A673 (cell line): Measurements from ENCODE around the gene MBNL2. TPM values are rescaled to one million over a fixed set of nuclear protein-coding genes. Genes with fewer than 3 reads are reported as not detected.

Source experiments
- BruUV-seq: library from RNA; stranded (reverse); fragments of 400-500 nt; replicated peaks from 2 replicates; lab custom pipeline; 2021; lab: Mats Ljungman, UMichigan
- CTCF ChIA-PET: fragments of 300-600 bp; sonication (Branson Sonifier 250); formaldehyde crosslinking; loops from one replicate; lab custom pipeline; 2022; ENCODE audit warnings: antibody characterized with exemption; lab: Charles Lee
- POLR2A ChIA-PET: fragments of 300-600 bp; sonication (Branson Sonifier 250); formaldehyde crosslinking; loops from one replicate; lab custom pipeline; 2022; ENCODE audit warnings: antibody characterized with exemption; ENCODE audit not compliant: low non-redundant PET; lab: Charles Lee
- DNase-seq: peaks from one replicate; pipeline ENCODE4 v3.0.0-alpha.2; 2015; ENCODE audit warnings: low spot score
- H3K27ac ChIP-seq: fragments of 200-600 bp; sonication (generic); 2 replicates; pipeline ENCODE4 v1.5.1; 2016; ENCODE audit warnings: mixed run types, low read depth, mild to moderate bottlenecking, mixed read lengths, antibody characterized with exemption, low read length; ENCODE audit not compliant: poor library complexity, severe bottlenecking
- H3K27me3 ChIP-seq: fragments of 200-600 bp; sonication (generic); replicated peaks from 2 replicates; pipeline ENCODE4 v1.6.1; 2017; ENCODE audit warnings: mixed run types, low read depth, mild to moderate bottlenecking, mixed read lengths, antibody characterized with exemption, low read length; ENCODE audit not compliant: insufficient read depth, poor library complexity
- H3K36me3 ChIP-seq: fragments of 200-600 bp; sonication (generic); 2 replicates; pipeline ENCODE4 v1.6.1; 2016; ENCODE audit warnings: mixed run types, mild to moderate bottlenecking, mixed read lengths, antibody characterized with exemption, low read length; ENCODE audit not compliant: insufficient read depth, poor library complexity, severe bottlenecking
- H3K4me1 ChIP-seq: fragments of 200-600 bp; sonication (generic); 2 replicates; pipeline ENCODE4 v1.6.1; 2017; ENCODE audit warnings: mixed run types, mild to moderate bottlenecking, mixed read lengths, antibody characterized with exemption, low read length; ENCODE audit not compliant: insufficient read depth, poor library complexity, severe bottlenecking
- H3K4me3 ChIP-seq: fragments of 200-600 bp; sonication (generic); 2 replicates; pipeline ENCODE4 v1.5.1; 2016; ENCODE audit warnings: low read depth, mixed run types, mild to moderate bottlenecking, mixed read lengths, low read length; ENCODE audit not compliant: poor library complexity, severe bottlenecking
- H3K9me3 ChIP-seq: fragments of 200-600 bp; sonication (generic); 2 replicates; pipeline ENCODE4 v1.6.1; 2016; ENCODE audit warnings: mixed run types, low read depth, mild to moderate bottlenecking, mixed read lengths, antibody characterized with exemption, low read length; ENCODE audit not compliant: poor library complexity, severe bottlenecking
- EZH2 ChIP-seq: fragments of 200-600 bp; sonication (generic); IDR thresholded peaks from 2 replicates; pipeline ENCODE4 v1.6.1; 2017; ENCODE audit warnings: borderline replicate concordance, low read depth, mild to moderate bottlenecking, mixed read lengths, antibody characterized with exemption, low read length; ENCODE audit not compliant: poor library complexity, severe bottlenecking
- intact Hi-C: fragments of 100-400 bp; cut with micrococcal nuclease; formaldehyde crosslinking; loops from one replicate; pipeline ENCODE4 v1.10.0; 2022; ENCODE audit not compliant: unreplicated experiment
- total RNA-seq: library from RNA; stranded (reverse); gene quantifications from 2 replicates; pipeline ENCODE4 v1.2.3, GENCODE V29; 2021
- TF ChIP-seq, protein P1 (sequence below): fragments of 300-800, 200-600 bp; sonication (generic); conservative IDR thresholded peaks from 2 replicates; pipeline ENCODE4 v1.5.1; 2017; ENCODE audit warnings: low read depth, mild to moderate bottlenecking, antibody characterized with exemption, low read length, moderate library complexity, mixed read lengths

MBNL2 gene
- total RNA-seq, 1 experiment from 2014 or later: 12.0 TPM

DNA sequence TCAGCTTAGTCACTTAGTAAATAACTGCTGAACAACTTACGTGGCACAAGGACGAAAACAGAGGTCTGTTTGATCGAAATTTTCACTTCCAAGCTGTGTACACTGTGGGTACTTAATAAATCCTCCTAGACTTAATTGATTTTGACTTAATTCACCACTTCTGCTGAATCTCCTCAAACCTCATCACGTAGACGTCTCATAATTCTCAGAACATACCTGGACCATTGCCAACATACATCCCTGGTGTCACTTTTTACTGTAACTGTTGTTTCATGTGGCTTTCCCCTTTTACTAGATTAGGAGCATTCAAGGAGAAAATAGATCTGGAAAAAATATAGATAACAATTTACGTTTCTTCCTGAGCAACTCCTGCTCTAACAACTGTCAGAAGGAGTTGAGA, 105.0 kb downstream of the MBNL2 start:
- Histone ChIP-seq H3K27ac (no peak overlapping the region), H3K4me1 (peaks cover 4% of the 10 kb centered on the region), H3K9me3 (no peaks in the 10 kb centered on the region), H3K36me3 (no peaks in the 10 kb centered on the region), H3K4me3 (no peak overlapping the region), H3K27me3 (no peaks in the 10 kb centered on the region)
- CTCF ChIA-PET: no interaction called here
- POLR2A ChIA-PET: no interaction called here
- no peak for DNase-seq
- TF ChIP-seq, protein P1, sequence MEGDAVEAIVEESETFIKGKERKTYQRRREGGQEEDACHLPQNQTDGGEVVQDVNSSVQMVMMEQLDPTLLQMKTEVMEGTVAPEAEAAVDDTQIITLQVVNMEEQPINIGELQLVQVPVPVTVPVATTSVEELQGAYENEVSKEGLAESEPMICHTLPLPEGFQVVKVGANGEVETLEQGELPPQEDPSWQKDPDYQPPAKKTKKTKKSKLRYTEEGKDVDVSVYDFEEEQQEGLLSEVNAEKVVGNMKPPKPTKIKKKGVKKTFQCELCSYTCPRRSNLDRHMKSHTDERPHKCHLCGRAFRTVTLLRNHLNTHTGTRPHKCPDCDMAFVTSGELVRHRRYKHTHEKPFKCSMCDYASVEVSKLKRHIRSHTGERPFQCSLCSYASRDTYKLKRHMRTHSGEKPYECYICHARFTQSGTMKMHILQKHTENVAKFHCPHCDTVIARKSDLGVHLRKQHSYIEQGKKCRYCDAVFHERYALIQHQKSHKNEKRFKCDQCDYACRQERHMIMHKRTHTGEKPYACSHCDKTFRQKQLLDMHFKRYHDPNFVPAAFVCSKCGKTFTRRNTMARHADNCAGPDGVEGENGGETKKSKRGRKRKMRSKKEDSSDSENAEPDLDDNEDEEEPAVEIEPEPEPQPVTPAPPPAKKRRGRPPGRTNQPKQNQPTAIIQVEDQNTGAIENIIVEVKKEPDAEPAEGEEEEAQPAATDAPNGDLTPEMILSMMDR: no peak
- TF ChIP-seq EZH2: no peak
- intact Hi-C loops: no loop called here
- no TSS peak for BruUV-seq

DNA sequence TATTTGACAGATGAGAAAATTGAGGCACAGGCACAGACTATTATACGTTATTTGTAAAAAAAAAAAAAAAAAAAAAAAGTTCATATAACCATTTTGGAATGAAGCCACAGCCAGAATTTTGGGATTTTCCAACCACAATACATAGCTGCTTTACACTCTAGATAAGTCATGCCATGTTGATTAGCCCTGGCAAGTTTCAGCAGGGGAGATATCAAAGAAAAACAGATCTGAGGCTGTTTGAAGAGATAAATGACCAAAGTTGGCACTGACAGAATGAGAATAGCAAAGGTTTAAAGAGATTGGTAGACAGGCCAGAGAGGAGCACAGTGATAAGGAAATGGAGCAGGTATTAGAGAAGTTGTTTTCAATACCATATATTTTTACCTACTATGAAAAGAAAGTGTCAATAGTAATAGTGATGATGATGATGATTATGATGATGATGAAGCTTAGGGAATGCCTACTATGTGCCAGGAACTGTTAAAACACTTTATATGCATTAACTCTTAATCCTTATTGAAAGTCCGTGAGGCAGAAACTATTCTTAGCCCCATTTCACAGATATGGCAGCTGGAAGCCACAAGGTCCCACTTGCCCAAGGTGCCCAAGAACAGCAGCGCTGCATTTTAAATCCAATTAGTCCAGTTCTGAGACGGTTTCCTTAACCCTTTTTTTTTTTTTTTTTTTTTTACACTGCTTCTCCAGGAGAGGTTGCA, 105.5 kb downstream of the MBNL2 start:
- POLR2A ChIA-PET: no interaction called here
- Histone ChIP-seq H3K36me3 (no peaks in the 10 kb centered on the region), H3K27me3 (no peaks in the 10 kb centered on the region), H3K27ac (no peak overlapping the region), H3K9me3 (no peaks in the 10 kb centered on the region), H3K4me3 (no peak overlapping the region), H3K4me1 (peaks cover 4% of the 10 kb centered on the region)
- TF ChIP-seq EZH2: no peak
- TF ChIP-seq, protein P1: no peak
- BruUV-seq: no TSS peak
- intact Hi-C loops: no loop called here
- peak; percentile 18 for DNase-seq
- CTCF ChIA-PET: no interaction called here

DNA sequence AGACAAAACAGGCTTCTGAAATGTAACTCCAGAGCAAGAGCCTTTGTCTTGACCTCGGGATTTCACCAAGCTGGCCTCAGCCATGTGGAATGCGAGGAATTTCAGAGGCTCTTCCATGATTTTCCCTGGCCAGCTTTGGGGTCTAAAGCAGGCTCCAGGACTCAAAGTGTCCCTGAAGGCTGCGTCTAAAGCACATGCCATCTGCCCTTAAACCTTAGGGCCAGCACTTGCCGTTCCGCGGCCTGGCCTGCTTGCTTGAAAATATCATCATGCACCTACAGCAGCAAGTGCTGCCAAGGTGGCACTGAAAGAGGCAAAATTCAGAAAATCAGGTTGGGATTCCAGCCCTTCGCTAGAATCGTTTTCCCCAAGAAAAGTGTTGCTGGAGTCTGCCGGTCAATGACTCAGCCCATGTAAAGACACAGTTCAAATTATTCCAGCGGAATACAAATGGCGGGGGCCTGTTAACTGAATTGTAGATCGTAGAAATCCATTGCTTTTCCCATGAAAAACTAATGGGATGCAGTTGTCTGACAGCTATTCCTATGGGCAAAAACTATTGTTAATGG, 106.2 kb downstream of the MBNL2 start:
- ChIA-PET CTCF (no interaction called here), POLR2A (no interaction called here)
- peaks cover 4% of the 10 kb centered on the region for H3K4me1 ChIP-seq
- no peaks in the 10 kb centered on the region for H3K9me3 ChIP-seq
- TF ChIP-seq EZH2: no peak
- TF ChIP-seq, protein P1: no peak
- intact Hi-C loops: no loop called here
- no peak overlapping the region for H3K27ac ChIP-seq
- no peak for DNase-seq
- no peaks in the 10 kb centered on the region for H3K36me3 ChIP-seq
- no peak overlapping the region for H3K4me3 ChIP-seq
- no peaks in the 10 kb centered on the region for H3K27me3 ChIP-seq
- no TSS peak for BruUV-seq
